Gastroesophageal sphincter (tissue), 4 donors: ENCODE results near the gene VTI1A. TPM values are rescaled to one million over a fixed set of nuclear protein-coding genes. Genes with fewer than 3 reads are reported as not detected.

Experiments
- ATAC-seq: fragments of 150-250 bp; one replicate; pipeline ENCODE4 v1.9.1; 2016; ENCODE audit warnings: mild to moderate bottlenecking, moderate library complexity
- H3K27ac ChIP-seq, 4 donors: fragments of 200-600 bp; sonication (generic) in 3 of 4; 1 replicate in 3 of 4; 2 replicates in 1 of 4; pipeline ENCODE4 v1.5.1; 2016 to 2019
- H3K27me3 ChIP-seq: fragments of 200-600 bp; sonication (generic); one replicate; pipeline ENCODE4 v1.5.1; 2019
- H3K36me3 ChIP-seq, 2 donors: fragments of 200-600 bp; sonication (generic); one replicate each; pipeline ENCODE4 v1.5.1; 2019; ENCODE audit warnings: control low read depth in 1 of 2
- H3K4me1 ChIP-seq, 3 donors: fragments of 200-600 bp; sonication (generic); 1 replicate in 2 of 3; 2 replicates in 1 of 3; pipeline ENCODE4 v1.5.1; 2016 to 2019; ENCODE audit warnings: control low read depth in 2 of 3
- H3K4me3 ChIP-seq, 2 donors: fragments of 200-600 bp; sonication (generic); one replicate each; pipeline ENCODE4 v1.5.1; 2019; ENCODE audit warnings: mild to moderate bottlenecking in 1 of 2, moderate library complexity in 1 of 2
- H3K9me3 ChIP-seq, 3 donors: fragments of 200-600 bp; sonication (generic); one replicate each; pipeline ENCODE4 v1.5.1; 2017 to 2019; ENCODE audit warnings: control low read depth in 2 of 3
- EP300 ChIP-seq: sonication (generic); formaldehyde crosslinking; IDR thresholded peaks from one replicate; pipeline ENCODE4 v1.6.1; 2017; ENCODE audit warnings: antibody characterized with exemption, mild to moderate bottlenecking
- POLR2A ChIP-seq, 2 donors: fragments of 450-650 bp; IDR thresholded peaks; one replicate each; pipeline ENCODE4 v1.6.1; 2017; ENCODE audit warnings: antibody characterized with exemption in 2 of 2, mild to moderate bottlenecking in 2 of 2, moderate library complexity in 1 of 2
- POLR2AphosphoS5 ChIP-seq: sonication (generic); formaldehyde crosslinking; IDR thresholded peaks from one replicate; pipeline ENCODE4 v1.6.1; 2017; ENCODE audit warnings: antibody characterized with exemption
- WGBS, 2 donors: methylation state at CpG; one replicate each; pipeline ENCODE4 v1.1.5; 2018; ENCODE audit warnings: low coverage in 1 of 2; 5-methylcytosine and 5-hydroxymethylcytosine counted together
- total RNA-seq, 4 donors: library from RNA; depleted of rRNA; stranded (reverse); fragments of >200 nt; gene quantifications; one replicate each; pipeline ENCODE4 v1.1.0, GENCODE V29; 2016
- TF ChIP-seq, protein P1 (sequence below), 4 experiments: fragments of 200-600 bp in 2 of 4; fragments of 450-650 bp in 2 of 4; sonication (generic) in 1 of 4; IDR thresholded peaks; one replicate each; pipeline ENCODE4 v1.5.1; 2017 to 2019; ENCODE audit warnings: antibody characterized with exemption in 4 of 4, mild to moderate bottlenecking in 2 of 4, moderate library complexity in 2 of 4

VTI1A gene
- total RNA-seq, 4 donors from 2014 or later: 19.6 to 81.9 (median 43.1) TPM

DNA sequence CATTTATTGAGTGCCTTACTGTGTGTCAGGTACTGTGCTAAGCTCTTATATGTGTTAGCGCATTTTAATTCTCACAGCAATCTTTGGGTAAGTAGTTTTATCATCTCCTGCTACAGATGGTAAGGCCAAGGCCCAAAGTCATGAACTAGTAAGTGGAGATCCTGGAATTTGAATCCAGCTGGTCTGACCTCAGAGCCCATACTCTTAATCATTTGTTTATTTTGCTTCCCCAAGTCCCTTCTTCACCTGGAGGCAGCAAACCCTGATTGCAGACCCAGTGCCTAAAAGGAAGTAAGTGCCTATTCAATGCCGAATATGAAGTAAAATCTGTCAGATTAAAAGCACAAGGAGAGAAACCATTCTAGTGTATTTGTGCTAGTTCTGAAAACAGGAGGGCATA lies 320.1 kb downstream of the VTI1A start:
- H3K4me1 ChIP-seq: no peaks in the 10 kb centered on the region
- 83 to 89% methylated on average over 1 to 2 of the region's 2 CpGs for WGBS, 2 donors
- no peak for ATAC-seq

DNA sequence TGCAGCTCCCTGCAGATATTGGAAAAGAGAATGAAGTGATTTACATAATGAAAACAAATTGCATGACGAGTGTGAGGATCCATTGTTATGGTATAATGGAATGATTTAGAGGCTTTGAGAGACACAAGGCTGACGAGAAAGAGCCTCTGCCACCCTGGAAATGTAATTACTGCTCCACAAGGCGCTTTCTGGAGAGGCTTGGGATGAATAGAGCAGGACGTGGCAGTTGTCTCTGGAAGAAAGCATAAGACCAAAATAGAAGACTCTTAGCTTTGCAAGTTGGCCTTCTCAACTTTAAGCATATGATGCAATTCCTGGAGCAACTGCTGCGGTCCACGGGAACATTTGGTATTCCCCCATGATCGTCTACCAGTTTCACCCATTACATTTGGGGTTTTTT lies 321.1 kb downstream of the VTI1A start:
- no peaks in the 10 kb centered on the region for H3K9me3 ChIP-seq
- H3K4me3 ChIP-seq: no peak overlapping the region
- 78% methylated on average over 6 of the region's 7 CpGs; no CpG with 5 or more reads in 1 of the 2 donors for WGBS, 2 donors
- H3K36me3 ChIP-seq: no peaks in the 10 kb centered on the region
- ATAC-seq: no peak
- no peak overlapping the region for H3K27ac ChIP-seq
- H3K27me3 ChIP-seq: no peaks in the 10 kb centered on the region
- no peaks in the 10 kb centered on the region for H3K4me1 ChIP-seq
- no peak for TF ChIP-seq EP300
- TF ChIP-seq POLR2AphosphoS5: no peak
- TF ChIP-seq POLR2A (IDR thresholded peaks at IDR 0.05): no peak
- TF ChIP-seq, protein P1, sequence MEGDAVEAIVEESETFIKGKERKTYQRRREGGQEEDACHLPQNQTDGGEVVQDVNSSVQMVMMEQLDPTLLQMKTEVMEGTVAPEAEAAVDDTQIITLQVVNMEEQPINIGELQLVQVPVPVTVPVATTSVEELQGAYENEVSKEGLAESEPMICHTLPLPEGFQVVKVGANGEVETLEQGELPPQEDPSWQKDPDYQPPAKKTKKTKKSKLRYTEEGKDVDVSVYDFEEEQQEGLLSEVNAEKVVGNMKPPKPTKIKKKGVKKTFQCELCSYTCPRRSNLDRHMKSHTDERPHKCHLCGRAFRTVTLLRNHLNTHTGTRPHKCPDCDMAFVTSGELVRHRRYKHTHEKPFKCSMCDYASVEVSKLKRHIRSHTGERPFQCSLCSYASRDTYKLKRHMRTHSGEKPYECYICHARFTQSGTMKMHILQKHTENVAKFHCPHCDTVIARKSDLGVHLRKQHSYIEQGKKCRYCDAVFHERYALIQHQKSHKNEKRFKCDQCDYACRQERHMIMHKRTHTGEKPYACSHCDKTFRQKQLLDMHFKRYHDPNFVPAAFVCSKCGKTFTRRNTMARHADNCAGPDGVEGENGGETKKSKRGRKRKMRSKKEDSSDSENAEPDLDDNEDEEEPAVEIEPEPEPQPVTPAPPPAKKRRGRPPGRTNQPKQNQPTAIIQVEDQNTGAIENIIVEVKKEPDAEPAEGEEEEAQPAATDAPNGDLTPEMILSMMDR (IDR thresholded peaks at IDR 0.05): no peak

More for the DNA sequence above, 320.1 kb downstream of the VTI1A start:
- Histone ChIP-seq H3K27ac (no peak overlapping the region), H3K9me3 (no peaks in the 10 kb centered on the region), H3K27me3 (no peaks in the 10 kb centered on the region), H3K4me3 (no peak overlapping the region), H3K36me3 (no peaks in the 10 kb centered on the region)
- TF ChIP-seq POLR2AphosphoS5: no peak
- no peak for TF ChIP-seq EP300
- TF ChIP-seq, protein P1 (IDR thresholded peaks at IDR 0.05): no peak
- no peak for TF ChIP-seq POLR2A (IDR thresholded peaks at IDR 0.05)

DNA sequence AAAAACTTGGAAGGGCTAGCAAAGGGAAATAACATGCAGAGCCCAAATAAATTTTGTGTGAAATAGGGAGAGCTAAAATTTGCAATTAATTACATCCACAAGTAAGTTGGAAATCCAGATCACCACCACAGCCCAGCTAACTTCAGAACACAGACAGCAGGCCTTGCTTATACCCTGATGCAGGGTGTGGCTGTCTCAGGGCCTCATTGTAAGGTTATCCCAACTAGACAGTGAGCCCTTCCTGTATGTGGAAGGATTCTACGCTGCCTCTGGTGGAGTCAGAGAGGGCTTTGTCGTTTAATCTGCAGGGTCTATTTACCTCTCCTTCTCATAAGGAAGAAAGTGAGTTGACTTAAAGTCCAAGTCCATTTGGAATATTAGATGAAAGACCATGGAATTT lies 322.1 kb downstream of the VTI1A start:
- Histone ChIP-seq H3K27me3 (no peaks in the 10 kb centered on the region), H3K27ac (no peak overlapping the region), H3K4me3 (no peak overlapping the region), H3K9me3 (no peaks in the 10 kb centered on the region), H3K36me3 (no peaks in the 10 kb centered on the region), H3K4me1 (no peaks in the 10 kb centered on the region)
- ATAC-seq: no peak
- TF ChIP-seq, protein P1 (IDR thresholded peaks at IDR 0.05): no peak
- TF ChIP-seq POLR2AphosphoS5 (no peak), POLR2A (IDR thresholded peaks at IDR 0.05) (no peak), EP300 (no peak)
- 56 to 70% methylated on average over 2 of the region's 2 CpGs for WGBS, 2 donors

DNA sequence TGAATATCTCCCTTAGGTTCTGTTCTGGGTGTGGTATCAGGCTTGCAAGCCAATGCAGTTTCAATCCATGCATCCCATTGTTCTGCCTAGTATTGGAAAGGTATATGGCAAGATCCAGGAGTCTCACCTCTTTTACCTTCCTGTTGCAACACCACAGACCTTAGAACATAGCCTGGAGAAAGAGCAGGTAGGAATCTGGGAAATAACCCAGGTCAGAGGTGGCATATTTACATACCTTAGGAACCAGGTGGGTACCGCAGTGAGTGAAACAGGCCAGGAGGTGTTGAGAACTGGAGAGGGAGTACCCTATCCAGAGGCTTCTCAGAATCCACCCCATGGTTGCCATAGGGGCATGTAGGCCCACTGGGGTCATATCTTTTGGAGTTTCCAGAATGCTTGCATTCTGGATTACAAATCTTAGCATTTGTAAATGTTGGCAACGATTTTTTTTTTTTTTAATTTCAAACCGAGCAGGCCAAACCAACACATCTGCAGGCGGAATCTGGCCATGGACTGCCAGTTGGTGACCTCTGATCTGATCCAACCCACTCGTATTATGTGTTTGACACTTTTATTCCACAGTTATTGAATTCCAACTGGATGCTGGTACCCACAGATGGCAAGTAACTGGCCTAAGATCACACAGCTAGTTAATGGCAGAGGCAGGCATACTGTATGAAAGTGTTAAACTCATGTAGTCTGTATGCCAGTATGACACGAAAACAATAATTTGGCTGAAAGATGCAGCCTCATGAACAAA lies 322.8 kb downstream of the VTI1A start:
- no peaks in the 10 kb centered on the region for H3K36me3 ChIP-seq
- 78 to 83% methylated on average over 5 to 6 of the region's 6 CpGs for WGBS, 2 donors
- H3K9me3 ChIP-seq: no peaks in the 10 kb centered on the region
- no peaks in the 10 kb centered on the region for H3K4me1 ChIP-seq
- no peak overlapping the region for H3K4me3 ChIP-seq
- no peaks in the 10 kb centered on the region for H3K27me3 ChIP-seq
- H3K27ac ChIP-seq: no peak overlapping the region
- ATAC-seq: no peak
- TF ChIP-seq, protein P1 (IDR thresholded peaks at IDR 0.05): no peak
- TF ChIP-seq POLR2A (IDR thresholded peaks at IDR 0.05) (no peak), POLR2AphosphoS5 (no peak), EP300 (no peak)

DNA sequence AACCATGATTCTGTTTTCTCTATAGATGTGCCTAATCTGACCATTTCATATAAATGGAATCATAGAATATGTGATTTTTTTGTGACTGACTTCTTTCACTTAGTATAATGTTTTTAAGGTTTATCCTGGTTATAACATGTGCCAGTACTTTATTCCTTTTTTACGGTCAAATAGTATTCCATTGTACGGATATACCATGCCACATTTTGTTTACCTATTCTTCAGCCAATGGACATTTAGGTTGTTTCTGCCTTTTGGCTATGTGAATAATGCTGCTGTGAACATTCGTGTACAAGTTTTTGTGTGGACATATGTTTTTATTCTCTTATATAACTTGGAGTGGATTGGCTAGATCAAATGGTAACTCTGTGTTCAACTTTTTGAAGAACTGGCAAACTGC lies 324.7 kb downstream of the VTI1A start:
- WGBS, 2 donors: 79 to 81% methylated on average over 3 of the region's 3 CpGs
- Histone ChIP-seq H3K9me3 (no peaks in the 10 kb centered on the region), H3K4me1 (no peaks in the 10 kb centered on the region), H3K36me3 (no peaks in the 10 kb centered on the region), H3K27ac (no peak overlapping the region), H3K27me3 (no peaks in the 10 kb centered on the region), H3K4me3 (no peak overlapping the region)
- ATAC-seq: no peak
- TF ChIP-seq, protein P1 (IDR thresholded peaks at IDR 0.05): no peak
- TF ChIP-seq POLR2AphosphoS5: no peak
- no peak for TF ChIP-seq EP300
- TF ChIP-seq POLR2A (IDR thresholded peaks at IDR 0.05): no peak
